HepG2 (cell line): ENCODE measurements around the gene MYO3B.

ENCODE experiments used
- DMTF1 ChIP-seq: sonication (generic); formaldehyde crosslinking; IDR thresholded peaks from 2 replicates; pipeline ENCODE4 v1.4.0; 2020; ENCODE audit warnings: mild to moderate bottlenecking, missing genetic modification reagents
- HHEX ChIP-seq: IDR thresholded peaks from 2 replicates; pipeline ENCODE4 v1.6.1; 2016; ENCODE audit warnings: control low read depth
- MAZ ChIP-seq, 2 experiments: sonication (generic) in 1 of 2; formaldehyde crosslinking in 1 of 2; IDR thresholded peaks; 2 replicates each; pipeline versions ENCODE4 v1.5.0 to v1.6.1; 2012 to 2020; ENCODE audit warnings: low read depth in 2 of 2, mild to moderate bottlenecking in 2 of 2, borderline replicate concordance in 1 of 2, improper control_type of control experiment in 1 of 2, low read length in 1 of 2, missing genetic modification reagents in 1 of 2, moderate library complexity in 1 of 2
- MXI1 ChIP-seq: IDR thresholded peaks from 3 replicates; pipeline ENCODE4 v1.6.1; 2012; ENCODE audit warnings: low read depth, low read length, inconsistent platforms, borderline replicate concordance
- NONO ChIP-seq, 2 experiments: fragments of 450-650 bp in 1 of 2; sonication (generic) in 1 of 2; formaldehyde crosslinking in 1 of 2; IDR thresholded peaks in 1 of 2; conservative IDR thresholded peaks in 1 of 2; 2 replicates each; pipeline versions ENCODE4 v1.6.1 to v1.8.0; 2017 to 2022; ENCODE audit warnings: mild to moderate bottlenecking in 1 of 2, missing genetic modification reagents in 1 of 2, moderate library complexity in 1 of 2
- NR1H2 ChIP-seq: sonication (generic); formaldehyde crosslinking; IDR thresholded peaks from 2 replicates; pipeline ENCODE4 v1.8.1; 2022; ENCODE audit warnings: low read depth, missing genetic modification reagents, borderline replicate concordance

GRCh38 chr2:170449034-170449433 lies 271.1 kb downstream of the MYO3B start:
- TF ChIP-seq MXI1 (no peak), HHEX (CRISPR knock-in tag) (no peak), DMTF1 (CRISPR knock-in tag) (no peak), NONO (IDR thresholded peaks at IDR 0.05) (no peak), NONO (CRISPR knock-in tag; conservative IDR thresholded peaks at IDR 0.05) (no peak), MAZ (IDR thresholded peaks at IDR 0.05; ENCODE audit: borderline replicate concordance, low read depth, low read length) (no peak), MAZ (CRISPR knock-in tag; IDR thresholded peaks at IDR 0.05; ENCODE audit: low read depth) (no peak), NR1H2 (CRISPR knock-in tag) (no peak)
